GM19043 (cell line): Measurements from ENCODE around the gene ADSS2.
"Not testable (repeated sequence)": the region's sequence is repeated elsewhere in the genome, so short reads cannot be mapped to it uniquely, and the experiment has no call there.

Source experiments
- ATAC-seq: cut with Tn5 transposase; IDR thresholded peaks from one replicate; pipeline ENCODE4 v1.9.1; 2021; ENCODE audit warnings: low read depth; ENCODE audit not compliant: unreplicated experiment

ADSS2 gene

DNA sequence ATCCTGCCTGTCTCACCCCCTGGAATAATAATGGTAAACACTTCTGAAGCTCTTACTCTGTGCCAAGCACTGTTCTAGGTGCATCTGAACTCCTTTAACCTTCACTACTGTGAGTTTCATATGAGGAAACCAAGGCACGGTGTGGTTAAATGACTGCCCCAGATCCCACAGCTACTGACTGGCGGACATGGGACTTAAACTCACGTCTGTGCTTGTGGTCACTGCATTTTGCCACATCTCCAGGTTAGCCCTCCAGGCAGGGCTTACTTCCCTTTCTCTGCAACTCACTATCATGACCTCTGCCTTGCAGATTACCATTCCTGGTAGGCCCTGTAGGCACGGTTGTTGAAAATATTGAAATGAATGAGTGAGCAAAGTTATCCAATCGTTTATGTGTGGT lies 83.4 kb downstream of the ADSS2 start:
- ATAC-seq: no peak

- no peak for ATAC-seq
These were observed 84.2 kb downstream of the ADSS2 start for GRCh38 chr1:244367399-244368114.

DNA sequence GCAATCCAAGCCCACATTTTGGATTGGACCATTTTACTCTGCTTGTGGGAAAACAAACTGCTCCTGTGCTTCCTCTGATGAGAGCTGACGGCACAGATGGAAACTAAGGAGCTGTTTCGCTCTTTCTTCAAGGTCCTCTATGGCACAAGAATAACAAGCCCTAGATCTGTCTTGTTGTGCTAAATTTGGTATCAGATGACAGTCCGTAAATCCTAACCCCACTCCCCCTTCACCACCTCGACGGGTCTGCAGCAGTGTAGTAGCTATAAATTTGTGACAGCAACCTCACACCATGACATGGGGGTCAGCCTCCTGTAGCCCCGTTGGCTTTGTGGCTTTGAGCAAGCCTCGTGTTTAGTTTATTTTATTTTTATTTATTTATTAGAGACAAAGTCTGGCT lies 85.9 kb downstream of the ADSS2 start:
- no peak for ATAC-seq

DNA sequence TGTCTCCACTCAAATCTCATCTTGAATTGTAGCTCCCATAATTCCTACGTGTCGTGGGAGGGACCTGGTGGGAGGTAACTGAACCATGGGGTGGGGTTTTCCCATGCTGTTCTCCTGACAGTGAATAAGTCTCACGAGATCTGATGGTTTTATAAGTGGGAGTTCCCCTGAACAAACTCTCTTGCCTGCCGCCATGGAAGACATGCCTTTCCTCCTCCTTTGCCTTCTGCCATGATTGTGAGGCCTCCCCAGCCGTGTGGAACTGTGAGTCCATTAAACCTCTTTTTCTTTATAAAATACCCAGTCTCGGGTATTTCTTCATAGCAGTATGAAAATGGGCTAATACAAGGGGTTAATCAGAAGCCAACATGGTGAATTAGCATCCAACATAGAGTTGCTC lies 86.4 kb downstream of the ADSS2 start:
- not testable (repeated sequence) for ATAC-seq

DNA sequence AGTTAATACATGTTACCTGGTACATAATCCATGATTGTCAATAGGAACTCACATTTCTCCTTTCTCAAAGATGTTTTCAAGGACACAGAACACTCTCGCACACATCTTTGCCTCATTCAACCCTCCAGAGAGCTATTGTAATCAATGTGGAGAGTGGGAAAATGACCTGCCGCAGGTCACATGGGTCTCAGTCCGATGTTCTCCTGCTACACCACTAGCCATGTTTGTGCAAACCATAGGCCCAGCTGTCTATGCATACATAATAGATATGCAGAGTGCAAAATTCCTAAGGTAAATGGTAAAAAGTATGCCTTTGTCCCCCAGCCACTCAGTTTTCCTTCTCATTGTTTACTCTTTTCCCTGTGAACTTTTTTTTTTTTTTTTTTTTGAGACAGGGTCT lies 89.2 kb downstream of the ADSS2 start:
- ATAC-seq: no peak

DNA sequence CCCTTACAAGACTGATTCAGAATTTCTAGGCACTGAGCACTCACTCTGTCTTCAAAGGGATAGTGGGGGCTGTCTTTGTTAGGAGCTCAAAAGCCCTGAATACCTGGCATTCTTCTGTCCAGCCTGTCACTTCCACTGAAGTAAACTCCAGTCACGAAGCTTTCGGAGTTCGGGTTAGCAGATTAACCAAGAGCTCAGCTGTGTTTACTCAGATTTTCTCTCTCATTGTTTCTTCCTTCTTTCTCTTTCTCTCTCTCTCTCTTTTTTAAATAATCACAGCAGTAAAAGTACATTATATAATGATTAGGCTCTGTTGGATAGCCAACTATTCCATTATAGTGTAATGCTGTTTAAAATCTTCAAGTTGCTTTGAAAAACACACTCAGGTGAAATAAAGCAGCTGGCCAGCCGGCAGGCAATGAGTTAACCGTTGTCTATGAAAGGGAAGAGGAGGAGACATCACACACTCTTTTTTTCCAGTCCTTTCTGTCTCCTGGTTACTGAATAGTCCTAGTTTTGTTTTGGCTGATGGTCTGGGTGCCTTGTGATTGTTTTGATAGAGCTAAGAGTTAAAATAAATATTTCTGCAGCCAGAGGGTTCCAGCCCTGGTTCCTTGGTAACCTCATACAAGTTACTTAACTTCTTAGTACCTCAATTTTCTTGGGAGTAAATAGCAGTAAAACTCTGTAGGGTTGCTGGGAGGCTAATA lies 89.8 kb downstream of the ADSS2 start:
- no peak for ATAC-seq
